Colon (tissue), 2 donors: ENCODE data around the gene CNTN4.

Experiments
- FAIRE-seq: peaks from 2 replicates; lab custom pipeline; 2012; peaks lifted over from hg19 to GRCh38; lab: Jason Lieb, UNC
- donor health status: control.
- donor health status: control.

The CNTN4 gene

DNA sequence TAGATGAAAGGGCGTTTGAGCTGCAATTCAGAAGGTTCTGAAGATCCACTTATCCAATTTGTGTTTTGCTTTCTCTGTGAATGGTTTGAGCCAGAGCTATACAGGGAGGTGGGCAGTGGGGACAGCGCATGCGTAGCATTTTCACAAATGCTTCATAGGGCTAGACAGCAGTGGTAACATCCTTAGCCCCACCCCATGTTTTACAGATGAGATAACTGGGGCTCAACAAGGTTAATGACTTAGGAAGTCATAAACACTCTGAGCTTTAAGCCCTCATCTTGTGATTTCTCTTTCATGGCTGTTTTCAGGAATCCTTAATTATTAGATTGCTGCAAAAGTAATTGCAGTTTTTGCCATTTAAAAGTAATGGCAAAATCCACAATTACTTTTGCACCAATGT is 602.8 kb downstream of the CNTN4 start:
- no peak for FAIRE-seq

DNA sequence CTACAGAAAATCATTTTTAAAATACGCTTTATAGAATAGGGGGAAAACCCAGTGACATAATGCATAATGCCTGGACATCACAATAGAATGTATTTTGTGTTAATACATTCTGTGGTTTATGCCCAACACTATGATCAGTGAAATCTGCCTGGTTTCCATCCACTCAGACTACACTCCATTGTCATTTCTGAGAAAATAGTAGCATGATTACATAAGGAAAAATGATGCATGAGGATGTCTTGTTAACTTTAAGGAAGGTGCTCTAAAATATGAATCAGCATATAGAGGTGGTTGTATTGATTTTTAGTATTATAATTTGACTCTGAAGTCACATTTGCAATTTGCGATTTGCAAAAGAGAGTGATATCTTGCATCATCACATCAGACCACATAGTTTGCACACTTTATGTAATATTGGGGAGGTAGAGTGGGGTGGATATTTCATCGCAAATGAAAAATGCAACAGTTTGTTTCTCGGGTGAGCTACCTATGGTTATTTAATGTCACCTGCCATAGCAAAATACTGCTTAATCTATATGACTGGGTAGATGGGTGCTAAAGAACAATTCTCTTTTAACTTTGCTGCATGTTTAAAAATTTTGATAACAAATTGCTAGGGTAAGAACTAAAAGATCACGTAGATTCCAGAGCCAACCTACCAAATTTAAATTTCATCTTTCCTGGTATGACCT is 607.6 kb downstream of the CNTN4 start:
- FAIRE-seq = no peak

DNA sequence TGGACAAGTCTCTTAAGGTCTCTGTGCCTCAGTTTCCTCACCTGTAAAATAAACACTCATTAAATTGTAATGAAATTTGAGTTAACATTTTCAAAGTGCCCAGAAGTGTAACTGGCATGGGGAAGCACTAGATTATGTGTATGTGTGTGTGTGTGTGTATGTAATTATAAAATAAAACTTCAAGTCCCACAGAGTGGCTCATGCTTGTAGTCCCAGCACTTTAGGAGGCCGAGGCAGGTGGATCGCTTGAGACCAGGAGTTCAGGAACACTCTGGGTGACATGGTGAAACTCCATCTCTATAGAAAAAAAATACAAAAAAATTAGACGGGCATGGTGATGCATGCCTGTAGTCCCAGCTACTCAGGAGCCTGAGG is 608.2 kb downstream of the CNTN4 start:
- FAIRE-seq = no peak

DNA sequence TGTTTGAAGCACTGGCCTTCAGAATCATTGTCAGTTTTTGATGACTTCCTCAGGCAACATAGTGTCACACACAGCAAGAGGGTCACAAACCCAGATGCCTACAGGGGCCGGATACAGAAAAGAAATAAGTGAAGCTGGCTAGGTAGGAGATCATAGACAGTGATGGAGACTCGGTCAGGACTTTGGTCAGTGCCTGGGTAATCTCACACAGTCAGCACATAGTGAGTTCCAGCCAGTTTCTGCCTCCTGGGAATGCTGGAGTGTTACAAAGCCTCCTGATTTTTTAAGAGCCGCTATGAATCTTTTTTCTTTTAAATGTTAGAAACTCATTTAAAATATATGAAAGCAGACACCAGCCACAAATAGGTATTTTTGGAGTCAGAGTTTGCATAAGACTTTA is 612.4 kb downstream of the CNTN4 start:
- no peak for FAIRE-seq

DNA sequence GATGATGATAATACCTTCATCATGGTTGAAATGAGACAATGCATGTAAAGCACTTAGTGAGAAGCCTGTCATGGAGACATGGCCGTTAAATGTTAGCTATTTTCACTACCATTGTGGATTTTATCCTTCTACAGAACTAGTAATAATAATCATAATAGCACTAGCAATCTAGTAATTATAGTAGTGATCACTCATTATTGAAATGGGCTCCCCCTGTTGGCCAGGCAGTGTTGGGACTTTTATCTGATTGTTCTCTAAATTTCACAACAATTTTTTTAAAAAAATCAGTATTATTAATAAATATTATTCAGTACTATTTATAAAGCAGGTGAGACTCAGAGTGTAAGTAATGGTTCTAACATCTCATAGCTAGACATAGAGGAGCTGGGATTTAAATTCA is 615.3 kb downstream of the CNTN4 start:
- no peak for FAIRE-seq

DNA sequence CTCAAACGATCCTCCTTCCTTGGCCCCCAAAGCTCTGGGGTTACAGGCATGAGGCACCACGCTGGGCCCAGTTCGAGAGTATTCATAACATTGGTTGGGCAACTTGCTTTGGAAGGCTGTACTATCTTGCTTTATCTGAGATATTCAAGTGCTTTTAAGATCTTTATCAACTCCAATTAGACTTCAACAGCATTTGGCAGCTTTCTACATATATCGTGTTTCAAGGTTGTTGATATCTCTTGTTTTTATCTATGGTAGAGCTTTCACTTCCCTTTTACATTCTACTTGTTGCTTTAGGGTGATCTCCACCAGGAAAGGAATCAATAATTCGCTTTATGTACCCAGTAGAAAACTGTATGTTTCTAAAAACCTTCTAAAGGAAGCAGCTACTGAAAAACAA is 616.2 kb downstream of the CNTN4 start:
- no peak for FAIRE-seq

DNA sequence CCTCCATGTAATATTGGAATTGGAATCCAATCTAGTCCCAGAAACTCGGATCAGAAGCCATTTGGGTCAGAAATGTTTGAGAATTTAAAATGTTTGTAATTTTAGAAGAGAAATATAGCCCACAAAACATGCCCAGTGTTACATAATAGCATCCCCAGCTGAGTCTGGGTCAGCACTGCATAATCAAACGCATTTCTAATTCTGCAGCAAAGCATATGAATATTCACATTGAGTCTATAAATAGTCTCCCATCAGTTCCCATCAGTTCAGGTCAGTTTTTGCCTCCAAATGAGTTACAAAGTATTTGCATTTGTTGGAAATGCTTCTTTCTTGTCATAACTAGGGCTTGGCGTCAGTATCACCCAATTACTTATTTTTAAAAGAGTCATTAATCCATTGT is 628.4 kb downstream of the CNTN4 start:
- FAIRE-seq = no peak

DNA sequence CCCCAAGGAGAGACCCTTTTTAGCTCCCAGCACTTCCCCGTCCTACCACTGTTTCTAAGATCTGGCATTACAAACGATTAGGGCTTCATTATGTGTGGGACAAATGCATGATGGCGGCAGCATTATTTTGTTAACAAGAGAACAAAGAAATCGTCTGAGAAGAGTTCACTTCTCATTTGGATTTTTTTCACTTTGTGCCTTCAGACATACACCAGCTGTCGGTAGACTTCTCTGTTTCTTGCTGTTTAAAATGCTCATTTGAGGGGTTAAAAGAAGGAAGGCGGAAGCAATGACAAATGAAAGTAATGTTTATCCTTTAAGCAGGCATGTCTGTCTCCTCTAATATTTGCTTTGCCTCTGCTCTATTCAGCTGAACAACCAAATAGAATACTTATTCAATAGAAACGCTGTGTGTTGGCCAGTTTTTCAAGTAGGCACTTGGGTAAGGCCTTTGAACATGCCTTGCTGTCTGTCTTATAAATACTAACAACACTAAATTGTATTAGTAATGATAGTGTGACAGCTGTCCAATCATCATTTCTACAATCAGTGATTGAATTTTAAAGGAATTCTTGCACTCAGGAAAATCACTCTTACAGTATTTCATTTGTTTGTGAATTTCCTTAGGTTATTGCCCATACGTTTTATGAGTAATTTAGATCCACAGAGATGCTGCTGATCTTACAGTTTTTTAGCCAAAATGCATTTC is 629.1 kb downstream of the CNTN4 start:
- no peak for FAIRE-seq

DNA sequence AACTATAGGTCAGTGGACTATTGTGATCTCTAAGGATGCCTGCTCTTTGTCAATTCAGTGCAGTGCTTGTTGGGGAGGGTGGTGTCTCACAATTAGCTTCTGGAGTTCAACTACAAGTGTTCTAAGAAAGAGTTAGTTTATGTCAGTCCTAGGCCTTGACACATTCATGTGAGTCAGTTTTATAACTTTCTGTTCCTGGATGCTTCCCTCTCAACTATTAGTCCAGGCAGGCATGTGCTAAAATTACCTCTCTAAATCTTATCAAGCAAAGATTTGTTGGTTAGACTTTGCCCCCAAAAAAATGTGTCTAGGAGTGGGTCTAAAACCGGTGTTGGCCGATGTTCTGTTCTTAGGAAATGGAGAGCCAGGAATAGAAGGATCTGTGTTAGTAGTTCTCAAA is 633.2 kb downstream of the CNTN4 start:
- FAIRE-seq = no peak

DNA sequence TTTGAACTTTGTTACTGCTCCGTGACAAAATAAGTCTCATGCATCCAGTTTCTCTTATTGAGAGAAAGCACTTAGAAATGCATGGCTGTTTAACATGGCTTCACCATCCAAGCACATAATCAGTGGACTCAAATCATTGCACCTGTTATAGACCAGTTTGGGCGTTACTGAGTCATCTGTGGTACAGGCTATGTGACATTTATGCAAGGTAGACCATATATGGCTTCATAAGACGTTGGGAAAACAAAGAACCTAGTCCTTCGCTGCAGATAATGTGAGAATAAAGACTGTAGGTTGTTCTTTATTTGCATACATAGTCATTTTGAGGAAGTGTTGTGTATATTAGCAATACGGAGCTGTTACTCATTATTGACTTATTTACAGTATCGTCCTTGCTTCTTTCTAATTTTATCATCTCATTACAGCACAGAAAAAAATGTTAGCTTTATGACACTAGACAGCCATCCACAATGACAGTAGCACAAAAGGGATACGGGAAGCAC is 636.8 kb downstream of the CNTN4 start:
- no peak for FAIRE-seq

DNA sequence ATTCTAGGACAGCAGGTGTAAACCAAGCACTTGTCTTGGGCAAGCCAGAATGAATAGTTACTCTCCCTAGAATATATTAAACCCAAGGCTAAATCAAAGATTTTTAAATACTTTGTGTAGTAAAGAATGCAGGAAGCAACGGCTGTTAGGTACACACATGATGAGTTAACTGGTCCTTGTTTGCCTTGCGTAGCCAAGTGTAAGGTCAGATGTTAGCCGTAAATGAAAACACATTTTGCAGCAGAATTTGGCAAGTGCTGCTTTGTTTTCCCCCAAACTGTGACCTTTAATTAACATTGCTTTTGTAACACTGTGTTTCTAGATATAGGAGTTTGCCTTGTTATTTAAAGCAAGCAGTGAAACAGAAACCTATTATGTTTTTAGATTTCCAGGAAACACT is 642.9 kb downstream of the CNTN4 start:
- FAIRE-seq = no peak

DNA sequence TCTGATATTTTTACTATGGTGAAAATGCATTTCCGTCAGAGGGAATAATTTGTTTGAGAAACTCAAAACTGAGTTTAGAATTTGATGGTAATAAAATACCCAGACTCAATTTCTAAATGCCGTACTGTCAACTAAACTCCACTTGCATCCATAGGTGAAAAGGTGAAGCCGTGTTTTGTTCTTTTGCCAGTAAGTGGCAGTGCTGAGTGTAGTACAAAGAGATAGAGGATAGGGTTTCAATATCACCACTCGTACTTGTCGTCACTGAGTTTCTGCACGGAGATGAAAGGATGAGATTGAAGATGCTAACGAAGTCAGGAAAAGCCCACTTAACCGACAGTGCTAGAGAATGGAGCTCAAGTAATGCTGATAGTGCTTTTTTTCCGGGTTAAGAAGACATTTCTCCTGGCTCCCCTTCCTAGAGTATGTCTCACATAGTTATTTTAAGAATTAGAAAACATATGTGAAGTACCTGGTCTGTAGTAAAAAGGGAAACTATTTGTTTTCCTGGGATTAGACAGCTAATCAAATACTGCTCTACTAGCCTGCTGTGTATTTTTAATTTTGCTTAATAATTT is 666.4 kb downstream of the CNTN4 start:
- no peak for FAIRE-seq

DNA sequence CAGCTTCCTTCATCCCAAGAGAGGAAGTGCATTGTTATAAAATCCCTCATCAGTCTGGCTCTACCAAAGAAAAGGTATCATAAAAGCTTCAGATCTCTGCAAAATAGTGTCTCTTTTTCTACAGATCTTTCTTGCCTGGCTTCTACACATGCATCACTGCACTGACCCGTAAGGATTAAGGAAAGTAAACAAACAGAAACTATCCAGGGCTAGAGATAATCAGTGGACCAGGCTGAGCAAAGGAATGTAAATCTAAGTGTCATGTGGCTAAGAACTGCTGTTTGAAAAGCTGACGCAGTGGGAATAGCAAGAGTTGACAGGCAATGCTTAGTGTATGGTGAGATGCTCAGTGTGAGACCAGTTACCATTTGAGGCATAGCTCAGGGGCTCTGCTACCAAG is 671.8 kb downstream of the CNTN4 start:
- no peak for FAIRE-seq

DNA sequence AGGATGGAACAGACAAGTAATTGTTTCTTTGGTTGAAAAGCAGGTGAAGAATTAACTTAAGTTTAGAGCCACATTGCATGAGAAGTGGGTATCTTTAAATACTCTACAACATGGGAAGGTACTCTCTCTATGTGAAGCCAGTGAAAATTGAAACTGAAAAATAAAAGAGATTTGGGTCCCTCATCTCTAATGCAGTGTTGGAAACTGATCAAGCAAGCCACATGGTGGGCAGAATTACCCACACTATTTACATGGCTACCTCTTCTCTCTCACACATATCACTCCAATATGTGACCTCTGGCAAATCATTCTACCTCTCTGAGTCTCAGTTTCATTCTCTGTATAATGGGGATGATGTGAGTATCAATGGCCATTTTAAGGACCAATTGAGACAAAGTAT is 672.5 kb downstream of the CNTN4 start:
- FAIRE-seq = no peak

DNA sequence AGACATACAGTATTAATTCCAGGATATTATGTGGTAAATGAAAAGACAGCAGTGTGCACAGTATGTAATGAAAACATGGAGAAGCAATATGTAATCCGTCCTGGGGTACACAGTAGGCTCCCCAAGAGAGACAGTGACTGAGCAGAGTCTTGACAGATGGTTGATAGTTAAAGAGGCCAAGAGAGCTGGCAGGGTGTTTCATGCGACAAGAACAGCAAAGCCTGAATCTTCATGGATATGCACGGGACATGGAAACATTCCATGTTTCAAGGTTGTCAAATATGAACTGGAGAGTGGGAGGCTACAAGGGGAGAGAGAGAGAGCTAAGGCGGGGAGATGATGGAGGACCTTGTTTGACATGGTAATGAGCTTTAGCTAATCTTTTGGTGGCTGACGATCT is 673.1 kb downstream of the CNTN4 start:
- FAIRE-seq = no peak

DNA sequence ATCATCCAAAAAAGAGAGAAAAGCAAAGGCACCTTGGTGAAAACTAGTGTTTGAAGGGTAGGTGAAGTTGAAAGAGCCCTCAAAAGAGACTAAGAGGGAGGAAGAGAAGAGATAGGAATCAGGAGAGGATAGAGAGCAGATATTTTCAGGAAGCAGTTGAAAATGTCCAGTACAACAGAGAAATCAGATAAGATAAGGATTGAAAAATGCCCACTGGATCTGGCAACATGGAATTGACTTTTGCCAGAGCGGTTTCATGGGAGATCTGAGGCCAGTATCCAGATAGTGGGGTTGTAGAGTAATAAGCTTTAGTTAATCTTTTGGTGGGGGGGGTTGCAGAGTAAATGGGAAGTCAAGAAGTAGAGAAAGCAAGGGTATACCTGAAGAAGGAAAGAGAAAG is 674.1 kb downstream of the CNTN4 start:
- FAIRE-seq = no peak

DNA sequence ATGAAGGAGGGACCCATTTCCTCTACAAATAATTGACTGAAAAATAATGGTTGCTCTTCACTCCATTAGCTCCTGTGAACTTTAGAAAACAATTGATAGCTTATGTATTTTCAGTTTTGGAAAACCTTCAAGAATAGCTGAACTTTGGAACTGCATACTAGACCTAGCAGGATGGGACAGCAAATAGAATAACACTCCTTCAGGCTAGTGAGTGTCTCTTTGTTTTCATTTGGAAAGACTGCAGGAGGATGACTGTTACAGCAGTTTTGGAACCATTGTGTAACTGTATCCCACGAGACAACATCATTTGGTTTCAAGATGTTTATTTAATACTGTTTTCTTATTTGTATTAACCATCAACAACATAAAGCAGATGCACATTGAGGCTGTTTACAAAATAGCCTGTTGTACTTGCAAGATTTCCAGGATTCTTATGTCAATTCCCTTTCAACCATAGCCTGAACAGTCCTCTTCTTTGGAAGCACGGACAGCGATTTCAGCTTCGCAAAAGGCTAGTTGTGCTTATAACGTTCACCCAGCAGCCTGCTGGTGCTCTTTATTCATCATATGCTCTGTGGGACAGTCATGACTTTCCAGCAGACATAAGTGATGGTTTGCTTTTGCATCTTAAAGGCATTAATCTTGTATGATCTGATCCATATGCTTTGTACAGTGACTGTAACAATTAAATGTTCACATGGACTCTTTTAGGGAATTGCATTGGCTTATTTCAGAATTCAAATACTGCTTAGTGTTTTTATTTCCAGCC is 676.0 kb downstream of the CNTN4 start:
- no peak for FAIRE-seq

DNA sequence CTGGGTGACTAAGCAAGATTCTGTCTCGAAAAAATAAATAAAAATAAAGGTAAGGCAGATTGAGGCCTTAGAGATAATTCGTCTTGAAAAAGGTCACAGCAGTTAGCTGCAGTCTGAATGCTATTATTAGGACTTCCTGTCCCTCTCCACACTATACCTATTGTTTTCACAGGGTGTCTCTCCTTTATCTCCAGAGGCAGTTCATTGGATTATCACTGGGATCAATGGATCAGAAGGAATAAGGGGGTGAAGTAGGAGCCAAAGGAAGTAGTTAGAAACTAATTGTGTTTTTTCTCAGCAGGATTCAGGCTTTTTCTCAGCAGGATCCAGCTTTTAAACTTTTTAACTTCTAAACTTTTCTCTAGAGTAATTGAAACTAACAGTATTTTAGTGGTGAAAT is 684.6 kb downstream of the CNTN4 start:
- no peak for FAIRE-seq

DNA sequence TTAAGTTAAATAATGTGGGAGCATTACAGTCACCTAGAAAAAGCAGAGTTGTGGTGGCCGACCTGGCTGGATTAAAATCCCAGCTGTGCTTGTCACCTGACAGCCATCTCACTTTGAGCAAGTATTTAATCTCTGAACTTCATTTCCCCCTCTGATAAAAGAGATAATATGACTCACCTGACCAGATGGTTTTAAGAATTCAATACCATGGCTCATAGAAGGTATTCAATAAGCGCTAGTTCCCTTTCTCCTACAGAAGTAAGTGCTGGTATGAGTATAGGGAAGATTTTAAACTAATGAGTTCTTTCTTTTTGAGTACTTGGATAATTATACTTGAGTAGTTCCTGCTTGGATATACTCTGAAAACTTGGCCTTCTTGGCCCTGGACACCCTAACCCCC is 686.0 kb downstream of the CNTN4 start:
- no peak for FAIRE-seq

DNA sequence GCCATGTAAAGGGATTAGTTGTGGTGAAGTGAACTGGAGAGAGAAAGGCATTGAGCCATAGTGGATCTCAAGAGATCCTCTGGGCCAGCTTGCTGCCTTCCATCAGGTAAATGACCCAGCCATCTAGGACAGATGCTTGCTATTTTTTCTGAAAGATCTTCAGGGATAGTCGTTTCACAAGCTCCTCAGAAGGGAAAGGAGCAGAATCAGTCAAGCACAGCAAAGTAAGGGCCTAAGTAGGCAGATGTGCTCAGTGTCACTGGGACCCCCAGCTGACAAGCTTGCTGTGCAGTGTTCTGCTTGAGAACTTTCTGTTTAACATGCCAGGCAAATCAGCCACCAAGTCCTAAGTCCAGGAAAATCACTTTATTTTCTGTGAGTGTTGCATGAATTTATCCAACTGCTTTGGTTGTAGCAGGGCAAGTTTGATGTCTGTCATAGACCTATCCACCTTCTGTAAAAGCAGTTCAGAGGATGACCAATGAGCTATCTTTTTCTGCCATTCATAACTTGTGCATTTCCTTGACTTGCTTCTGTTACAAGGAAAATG is 691.7 kb downstream of the CNTN4 start:
- no peak for FAIRE-seq

DNA sequence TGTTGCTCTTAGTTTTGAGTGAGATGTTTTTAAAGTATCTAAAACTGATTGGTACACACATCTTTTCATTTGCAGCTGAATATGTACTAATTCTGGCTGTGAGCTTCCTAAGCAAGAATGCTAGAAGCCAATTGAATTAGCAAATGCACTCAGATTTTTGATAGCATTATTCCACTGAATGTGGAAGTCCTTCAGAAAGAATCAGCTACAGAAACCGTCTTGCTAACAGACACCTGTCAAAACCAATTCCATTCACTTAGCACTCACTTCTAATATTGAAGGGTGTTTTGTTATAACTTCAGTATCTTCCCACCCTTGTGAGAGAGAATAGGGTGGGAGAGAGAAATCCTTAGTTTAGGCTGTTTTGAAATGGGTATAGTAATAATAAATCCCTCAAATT is 693.8 kb downstream of the CNTN4 start:
- no peak for FAIRE-seq

DNA sequence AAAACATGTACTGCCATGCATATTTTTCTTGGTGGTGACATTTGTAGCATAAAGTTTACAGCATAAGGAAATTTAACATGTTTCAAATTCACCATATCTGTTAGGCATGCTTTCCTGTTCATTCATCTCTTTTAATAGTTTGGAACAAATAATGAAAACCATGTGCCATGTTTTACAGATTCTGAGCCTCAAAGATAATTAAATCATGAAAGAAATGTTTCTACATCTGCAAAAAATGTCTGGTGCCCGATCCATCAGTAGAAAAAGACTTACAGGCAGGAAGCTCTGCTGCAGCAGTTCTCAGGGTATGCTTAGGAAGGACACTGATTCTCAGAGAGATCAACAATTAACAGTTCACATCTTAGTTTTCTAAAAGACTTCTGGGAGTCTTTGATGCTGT is 695.3 kb downstream of the CNTN4 start:
- no peak for FAIRE-seq

DNA sequence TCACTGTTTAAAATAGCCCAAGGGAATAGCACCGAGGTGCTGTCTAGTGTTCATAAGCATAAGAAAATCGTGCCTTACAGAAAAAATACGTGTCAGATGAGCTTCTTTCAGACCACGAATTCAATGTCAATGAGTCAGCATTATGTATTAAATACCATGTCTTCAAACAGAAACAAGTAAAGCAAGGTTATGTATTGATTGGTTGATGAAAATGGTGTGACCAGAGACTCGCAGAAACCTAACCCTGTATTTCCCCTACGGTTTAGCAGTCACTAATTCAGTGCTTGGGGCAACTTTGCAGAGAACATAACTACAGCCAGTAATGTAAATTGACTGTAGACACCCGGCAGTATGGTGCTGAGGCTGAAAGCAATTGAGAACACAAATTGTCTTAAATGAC is 703.8 kb downstream of the CNTN4 start:
- FAIRE-seq = no peak
